GM12864 (cell line): ENCODE measurements around the gene N4BP3.
"Not testable (repeated sequence)": the region's sequence is repeated elsewhere in the genome, so short reads cannot be mapped to it uniquely, and the experiment has no call there.

Experiments
- DNase-seq: peaks from one replicate; pipeline ENCODE4 v3.0.0-alpha.2; 2011; ENCODE audit warnings: low read depth
- H3K4me3 ChIP-seq: 2 replicates; pipeline ENCODE4 v1.5.1; 2011; ENCODE audit warnings: mild to moderate bottlenecking, low read depth, low read length, control low read depth
- TF ChIP-seq, protein P1 (sequence below): IDR thresholded peaks from 2 replicates; pipeline ENCODE4 v1.5.1; 2011; ENCODE audit warnings: low read depth, mild to moderate bottlenecking, moderate library complexity, low read length, control low read depth, inconsistent platforms; ENCODE audit errors: missing control alignments

N4BP3 gene

DNA sequence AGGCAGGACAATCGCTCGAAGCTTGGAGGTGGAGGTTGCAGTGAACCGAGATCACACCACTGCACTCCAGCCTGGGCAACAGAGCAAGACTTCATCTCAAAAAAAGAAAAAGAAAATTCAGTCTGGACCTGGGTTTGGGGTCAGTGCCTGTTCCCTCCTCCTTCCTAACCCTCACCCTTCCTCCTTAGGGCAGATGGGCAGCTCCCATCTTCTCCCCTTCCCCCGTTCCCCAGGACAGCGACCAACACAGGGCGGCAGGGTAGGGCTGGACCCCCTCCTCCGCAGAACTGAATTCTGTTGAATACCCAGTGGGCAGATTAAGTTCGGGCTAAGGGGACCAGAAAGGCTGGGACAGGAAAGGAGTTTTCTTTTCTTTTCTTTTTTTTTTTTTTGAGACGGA is 16.0 kb downstream of the N4BP3 start:
- TF ChIP-seq, protein P1, sequence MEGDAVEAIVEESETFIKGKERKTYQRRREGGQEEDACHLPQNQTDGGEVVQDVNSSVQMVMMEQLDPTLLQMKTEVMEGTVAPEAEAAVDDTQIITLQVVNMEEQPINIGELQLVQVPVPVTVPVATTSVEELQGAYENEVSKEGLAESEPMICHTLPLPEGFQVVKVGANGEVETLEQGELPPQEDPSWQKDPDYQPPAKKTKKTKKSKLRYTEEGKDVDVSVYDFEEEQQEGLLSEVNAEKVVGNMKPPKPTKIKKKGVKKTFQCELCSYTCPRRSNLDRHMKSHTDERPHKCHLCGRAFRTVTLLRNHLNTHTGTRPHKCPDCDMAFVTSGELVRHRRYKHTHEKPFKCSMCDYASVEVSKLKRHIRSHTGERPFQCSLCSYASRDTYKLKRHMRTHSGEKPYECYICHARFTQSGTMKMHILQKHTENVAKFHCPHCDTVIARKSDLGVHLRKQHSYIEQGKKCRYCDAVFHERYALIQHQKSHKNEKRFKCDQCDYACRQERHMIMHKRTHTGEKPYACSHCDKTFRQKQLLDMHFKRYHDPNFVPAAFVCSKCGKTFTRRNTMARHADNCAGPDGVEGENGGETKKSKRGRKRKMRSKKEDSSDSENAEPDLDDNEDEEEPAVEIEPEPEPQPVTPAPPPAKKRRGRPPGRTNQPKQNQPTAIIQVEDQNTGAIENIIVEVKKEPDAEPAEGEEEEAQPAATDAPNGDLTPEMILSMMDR: no peak
- H3K4me3 ChIP-seq: no peak overlapping the region

DNA sequence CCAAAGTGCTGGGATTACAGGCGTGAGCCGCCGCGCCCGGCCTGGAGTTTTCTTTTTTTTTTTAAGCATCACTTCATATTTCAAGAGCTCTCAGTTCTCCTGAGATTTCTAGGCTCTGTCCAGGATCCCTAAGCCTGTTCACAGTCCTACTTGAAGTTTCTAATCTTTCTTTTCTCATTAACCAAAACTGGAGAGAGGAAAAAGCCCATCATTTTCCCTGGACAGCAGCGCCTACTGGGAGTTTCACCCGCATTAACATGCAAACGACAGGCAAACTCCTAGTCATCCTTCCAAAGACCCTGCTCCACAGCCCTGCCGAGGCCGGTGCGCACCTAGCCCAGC is 16.9 kb downstream of the N4BP3 start:
- not testable (repeated sequence) for DNase-seq
- H3K4me3 ChIP-seq: peak overlapping the region; percentile 97

More for the DNA sequence above, 16.0 kb downstream of the N4BP3 start:
- DNase-seq: no peak

DNA sequence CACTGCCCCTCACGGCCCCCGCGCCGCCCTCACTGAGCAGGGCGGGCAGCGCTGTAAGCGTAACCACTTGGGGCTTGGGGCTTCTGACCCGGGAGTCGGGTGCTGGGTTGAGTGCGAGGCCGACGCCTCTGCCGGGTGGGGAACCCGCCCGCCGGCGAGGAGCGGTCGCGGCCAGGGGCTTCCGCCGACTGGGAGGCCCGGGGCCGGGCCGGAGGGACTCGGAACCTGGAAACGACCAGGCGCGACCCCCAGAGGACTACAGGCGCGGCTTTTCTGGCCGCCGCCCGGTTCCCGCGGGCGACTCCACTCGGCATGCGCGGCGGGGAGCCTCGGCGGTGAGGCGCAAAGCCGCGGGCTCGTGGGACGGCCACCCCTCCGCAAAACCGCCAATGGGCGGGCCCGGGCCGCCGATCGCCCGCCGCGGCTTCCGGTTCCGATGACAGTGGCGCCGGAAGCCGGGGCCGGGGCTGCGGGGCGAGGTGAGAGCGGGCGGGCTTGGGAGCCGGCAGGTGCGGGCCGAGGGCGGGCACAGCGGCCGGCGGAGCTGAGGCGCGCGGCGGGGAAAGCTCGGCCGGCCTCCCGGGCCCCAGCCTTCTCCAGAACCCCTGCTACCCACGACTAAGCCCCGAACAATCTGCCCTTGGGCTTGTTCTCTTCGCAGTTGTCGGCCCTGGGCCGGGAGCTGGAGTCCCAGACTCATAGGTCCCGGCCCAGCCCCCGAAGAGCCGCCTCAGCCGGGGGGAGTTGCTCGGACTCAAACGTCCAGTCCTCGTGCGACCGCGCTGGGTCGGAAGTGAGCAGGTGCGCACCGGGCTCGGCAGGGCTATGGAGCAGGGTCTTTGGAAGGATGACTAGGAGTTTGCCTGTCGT is 17.5 kb downstream of the N4BP3 start, which contains the start of gene RMND5B:
Gene RMND5B, plus strand, starts transcription at position 439 of the 870 bp plus-strand sequence. CDS start 7,106 bp downstream, outside the sequence.
- H3K4me3 ChIP-seq: peak within 1 kb of the TSS; percentile 97
- TF ChIP-seq, protein P1: no peak
- DNase-seq: no peak

DNA sequence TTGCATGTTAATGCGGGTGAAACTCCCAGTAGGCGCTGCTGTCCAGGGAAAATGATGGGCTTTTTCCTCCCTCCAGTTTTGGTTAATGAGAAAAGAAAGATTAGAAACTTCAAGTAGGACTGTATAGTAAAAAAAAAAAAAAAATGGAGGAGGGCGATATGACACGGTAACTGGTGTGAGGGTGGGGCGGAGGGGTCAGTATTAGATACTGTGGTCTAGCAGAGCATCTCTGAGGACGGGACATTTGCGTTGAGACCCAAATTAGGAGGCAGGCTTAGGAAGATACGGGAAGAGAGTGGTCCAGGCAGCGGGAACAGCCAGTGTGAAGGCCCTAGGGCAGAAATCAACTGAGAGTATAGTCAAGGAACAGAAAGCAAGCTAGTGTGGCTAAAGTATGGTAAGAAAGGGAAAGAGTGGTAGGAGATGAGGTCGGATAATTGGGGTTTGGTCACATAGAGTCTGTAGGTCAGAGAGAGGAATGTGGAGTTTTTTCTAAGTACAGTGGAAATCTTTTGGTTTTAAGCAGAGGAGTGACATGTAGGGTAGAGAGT is 18.2 kb downstream of the N4BP3 start:
- DNase-seq: no peak
- TF ChIP-seq, protein P1: no peak
- H3K4me3 ChIP-seq: peak overlapping the region; percentile 97

DNA sequence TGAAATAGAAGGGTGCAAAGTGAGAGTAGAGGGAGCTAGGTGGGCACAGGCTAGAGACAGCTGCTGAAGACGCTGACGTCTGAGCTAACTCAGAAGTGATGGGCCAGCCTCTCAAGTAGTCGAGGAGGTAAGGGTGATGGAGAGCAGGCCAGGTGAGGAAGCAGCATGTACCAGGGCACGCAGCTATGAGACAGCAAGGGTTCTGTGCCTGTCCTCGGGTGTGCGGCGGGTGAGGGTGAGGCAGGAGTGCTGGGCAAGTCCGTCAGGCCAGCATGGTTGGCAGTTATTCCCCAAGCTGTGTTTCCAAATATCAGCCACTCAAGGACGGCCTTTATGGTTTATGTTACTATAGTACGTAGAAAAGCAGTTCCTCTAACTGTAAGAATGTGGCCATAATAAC is 23.7 kb downstream of the N4BP3 start:
- TF ChIP-seq, protein P1: no peak
- DNase-seq: no peak
- H3K4me3 ChIP-seq: no peak overlapping the region

DNA sequence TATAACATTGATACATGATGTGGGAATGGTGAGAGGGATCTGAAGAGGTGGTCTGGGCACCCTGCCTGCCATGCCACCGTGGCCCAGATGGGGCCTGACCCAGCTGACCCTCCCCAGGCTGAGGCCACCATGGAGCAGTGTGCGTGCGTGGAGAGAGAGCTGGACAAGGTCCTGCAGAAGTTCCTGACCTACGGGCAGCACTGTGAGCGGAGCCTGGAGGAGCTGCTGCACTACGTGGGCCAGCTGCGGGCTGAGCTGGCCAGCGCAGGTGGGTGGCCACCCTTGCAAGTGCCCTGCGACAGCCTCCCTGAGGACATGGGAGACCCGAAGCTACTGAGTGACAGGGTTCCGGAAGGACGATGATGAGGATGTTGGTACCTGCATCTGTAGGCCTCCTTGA is 24.7 kb downstream of the N4BP3 start:
- no peak for DNase-seq
- H3K4me3 ChIP-seq: no peak overlapping the region
- TF ChIP-seq, protein P1: no peak

DNA sequence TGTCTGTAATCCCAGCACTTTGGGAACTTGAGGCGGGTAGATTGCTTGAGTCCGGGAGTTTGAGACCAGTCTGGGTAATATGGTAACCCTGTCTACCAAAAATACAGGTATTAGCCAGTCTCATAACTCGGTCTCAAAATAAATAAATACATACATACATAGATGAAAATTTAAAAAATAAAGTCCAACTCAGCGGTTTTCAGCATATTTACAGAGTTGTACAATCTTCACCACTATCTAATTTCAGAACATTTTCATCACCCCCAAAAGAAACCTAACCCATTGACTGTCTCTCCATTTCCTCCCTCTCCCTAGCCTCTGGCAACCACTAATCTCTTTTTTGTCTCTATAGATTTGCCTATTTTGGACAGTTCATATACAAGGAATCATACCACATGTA is 28.2 kb downstream of the N4BP3 start:
- H3K4me3 ChIP-seq: no peak overlapping the region
- no peak for DNase-seq
- TF ChIP-seq, protein P1: no peak
